GM21529 (cell line): ENCODE results near the gene GTF2A1.

Source experiments
- ATAC-seq: cut with Tn5 transposase; IDR thresholded peaks from one replicate; pipeline ENCODE4 v1.9.1; 2021; ENCODE audit not compliant: unreplicated experiment

GTF2A1 gene

GRCh38 chr14:81141426-81141825 is 79.3 kb downstream of the GTF2A1 start:
- ATAC-seq = no peak

GRCh38 chr14:81138429-81138828 is 82.3 kb downstream of the GTF2A1 start:
- no peak for ATAC-seq

- no peak for ATAC-seq
Measured at GRCh38 chr14:81137316-81137715, 83.4 kb downstream of the GTF2A1 start.

- ATAC-seq = no peak
Measured at GRCh38 chr14:81133400-81133799, 87.4 kb downstream of the GTF2A1 start.

- no peak for ATAC-seq
Measured at GRCh38 chr14:81132468-81132867, 88.3 kb downstream of the GTF2A1 start.

GRCh38 chr14:81129242-81129641 is 91.5 kb downstream of the GTF2A1 start:
- ATAC-seq = no peak

GRCh38 chr14:81127785-81128184 is 93.0 kb downstream of the GTF2A1 start:
- ATAC-seq = no peak

- ATAC-seq = no peak
Measured at GRCh38 chr14:81125536-81125935, 95.2 kb downstream of the GTF2A1 start.
